Esophagus muscularis mucosa (tissue), 4 donors: ENCODE data around the gene MNDA. TPM values are rescaled to one million over a fixed set of nuclear protein-coding genes. Genes with fewer than 3 reads are reported as not detected.

ENCODE experiments used
- DNase-seq: peaks from one replicate; pipeline ENCODE4 v3.0.0-alpha.2; 2017; ENCODE audit errors: extremely low spot score
- H3K27ac ChIP-seq, 4 donors: fragments of 200-600 bp; sonication (generic); replicated peaks in 1 of 4; 1 replicate in 3 of 4; 2 replicates in 1 of 4; pipeline ENCODE4 v1.5.1; 2016 to 2019; ENCODE audit warnings: mild to moderate bottlenecking in 1 of 4
- H3K27me3 ChIP-seq, 4 donors: fragments of 200-600 bp; sonication (generic); one replicate each; pipeline versions ENCODE4 v1.5.1 to v1.6.0; 2016 to 2019
- H3K36me3 ChIP-seq, 4 donors: fragments of 200-600 bp; sonication (generic); one replicate each; pipeline ENCODE4 v1.5.1; 2016 to 2019
- H3K4me1 ChIP-seq, 4 donors: fragments of 200-600 bp; sonication (generic); one replicate each; pipeline ENCODE4 v1.5.1; 2016 to 2019
- H3K4me3 ChIP-seq, 4 donors: fragments of 200-600 bp; sonication (generic); 1 replicate in 2 of 4; 2 replicates in 2 of 4; pipeline ENCODE4 v1.5.1; 2016 to 2019; ENCODE audit warnings: mild to moderate bottlenecking in 4 of 4, moderate library complexity in 1 of 4
- H3K9me3 ChIP-seq, 4 donors: fragments of 200-600 bp; sonication (generic); 1 replicate in 3 of 4; 2 replicates in 1 of 4; pipeline ENCODE4 v1.5.1; 2016 to 2019
- CTCF ChIP-seq, 3 experiments: fragments of 200-600 bp in 2 of 3; fragments of 450-650 bp in 1 of 3; sonication (generic) in 2 of 3; IDR thresholded peaks; one replicate each; pipeline ENCODE4 v1.5.1; 2017 to 2019; ENCODE audit warnings: antibody characterized with exemption in 3 of 3, mild to moderate bottlenecking in 2 of 3, moderate library complexity in 1 of 3
- EP300 ChIP-seq: sonication (generic); formaldehyde crosslinking; IDR thresholded peaks from one replicate; pipeline ENCODE4 v1.6.1; 2017; ENCODE audit warnings: antibody characterized with exemption
- POLR2A ChIP-seq: fragments of 450-650 bp; IDR thresholded peaks from one replicate; pipeline ENCODE4 v1.6.1; 2017; ENCODE audit warnings: antibody characterized with exemption, moderate library complexity, mild to moderate bottlenecking, low read depth
- POLR2AphosphoS5 ChIP-seq, 2 donors: sonication (generic); formaldehyde crosslinking; IDR thresholded peaks; one replicate each; pipeline ENCODE4 v1.6.1; 2017; ENCODE audit warnings: antibody characterized with exemption in 2 of 2
- WGBS: methylation state at CpG from one replicate; pipeline ENCODE4 v1.1.5; 2018; 5-methylcytosine and 5-hydroxymethylcytosine counted together
- intact Hi-C: fragments of 100-400 bp; cut with DNase I; formaldehyde crosslinking; loops from one replicate; pipeline ENCODE4 v1.15.1; 2023
- total RNA-seq, 4 donors: library from RNA; depleted of rRNA; stranded (reverse); fragments of >200 nt; gene quantifications; one replicate each; pipeline versions ENCODE4 v1.1.0 to v1.2.1, GENCODE V29; 2016

MNDA gene
- total RNA-seq, 4 donors from 2014 or later, result 2.1 to 19.7 (median 3.2) TPM

- H3K36me3 ChIP-seq, result no peaks in the 10 kb centered on the region
- no peaks in the 10 kb centered on the region for H3K4me1 ChIP-seq
- WGBS, result 85% methylated on average over 5 of the region's 5 CpGs
- intact Hi-C loops, result no loop called here
- no peaks in the 10 kb centered on the region for H3K9me3 ChIP-seq
- H3K27me3 ChIP-seq, result peaks cover 0 to 8% (median 0%) of the 10 kb centered on the region in 4 donors
- no peak overlapping the region for H3K27ac ChIP-seq
- H3K4me3 ChIP-seq, result no peak overlapping the region
- no peak for DNase-seq
- TF ChIP-seq POLR2AphosphoS5 (IDR thresholded peaks at IDR 0.05) (no peak), POLR2A (no peak), CTCF (IDR thresholded peaks at IDR 0.05) (no peak), EP300 (no peak)
These were observed 21.3 kb upstream of the MNDA start for GRCh38 chr1:158809862-158810261.

- WGBS, result 75% methylated on average over 4 of the region's 4 CpGs
- Histone ChIP-seq H3K4me3 (no peak overlapping the region), H3K9me3 (no peaks in the 10 kb centered on the region), H3K36me3 (no peaks in the 10 kb centered on the region), H3K27ac (no peak overlapping the region), H3K4me1 (no peaks in the 10 kb centered on the region), H3K27me3 (peaks cover 0 to 8% (median 0%) of the 10 kb centered on the region in 4 donors)
- TF ChIP-seq CTCF (IDR thresholded peaks at IDR 0.05) (no peak), POLR2AphosphoS5 (IDR thresholded peaks at IDR 0.05) (no peak), POLR2A (no peak), EP300 (no peak)
- DNase-seq, result no peak
- intact Hi-C loops, result no loop called here
These were observed 20.8 kb upstream of the MNDA start for GRCh38 chr1:158810311-158810710.

DNA sequence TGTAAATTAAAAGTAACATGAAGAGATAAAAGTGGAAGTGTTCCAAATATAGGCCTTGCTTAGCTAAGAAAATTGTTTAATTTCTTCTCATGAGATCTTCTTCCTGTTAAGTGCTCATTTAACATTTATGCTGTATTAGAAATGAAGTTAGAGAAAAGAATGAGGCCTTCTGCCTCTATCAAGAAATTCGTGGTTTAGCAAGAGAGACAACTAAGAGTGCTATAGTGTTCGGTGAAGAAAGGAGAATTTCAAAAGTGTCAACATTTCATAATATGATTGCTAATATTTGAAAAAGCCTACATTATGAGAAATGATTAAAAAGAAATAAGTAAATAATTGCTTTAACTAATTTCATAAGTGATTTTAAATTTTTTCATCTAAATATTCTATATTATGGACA, 18.8 kb upstream of the MNDA start:
- Histone ChIP-seq H3K4me1 (no peaks in the 10 kb centered on the region), H3K9me3 (no peaks in the 10 kb centered on the region), H3K36me3 (no peaks in the 10 kb centered on the region), H3K27me3 (peaks cover 0 to 8% (median 0%) of the 10 kb centered on the region in 4 donors), H3K4me3 (no peak overlapping the region), H3K27ac (no peak overlapping the region)
- TF ChIP-seq POLR2A, result no peak
- no peak for TF ChIP-seq CTCF (IDR thresholded peaks at IDR 0.05)
- TF ChIP-seq POLR2AphosphoS5 (IDR thresholded peaks at IDR 0.05), result no peak
- TF ChIP-seq EP300, result no peak
- 55% methylated on average over 2 of the region's 2 CpGs for WGBS
- no peak for DNase-seq
- intact Hi-C loops, result no loop called here

GRCh38 chr1:158813164-158813563, 18.0 kb upstream of the MNDA start:
- Histone ChIP-seq H3K9me3 (no peaks in the 10 kb centered on the region), H3K36me3 (no peaks in the 10 kb centered on the region), H3K27me3 (peaks cover 0 to 8% (median 0%) of the 10 kb centered on the region in 4 donors), H3K4me1 (no peaks in the 10 kb centered on the region), H3K4me3 (no peak overlapping the region), H3K27ac (no peak overlapping the region)
- intact Hi-C loops, result no loop called here
- 44% methylated on average over 3 of the region's 3 CpGs for WGBS
- no peak for DNase-seq
- TF ChIP-seq POLR2A, result no peak
- TF ChIP-seq EP300, result no peak
- no peak for TF ChIP-seq POLR2AphosphoS5 (IDR thresholded peaks at IDR 0.05)
- TF ChIP-seq CTCF (IDR thresholded peaks at IDR 0.05), result no peak

GRCh38 chr1:158814970-158815369, 16.2 kb upstream of the MNDA start:
- intact Hi-C loops, result no loop called here
- H3K9me3 ChIP-seq, result no peaks in the 10 kb centered on the region
- 7% methylated on average over 1 of the region's 1 CpG for WGBS

More at GRCh38 chr1:158814970-158815369, 16.2 kb upstream of the MNDA start:
- DNase-seq, result no peak
- TF ChIP-seq CTCF (IDR thresholded peaks at IDR 0.05) (no peak), EP300 (no peak), POLR2AphosphoS5 (IDR thresholded peaks at IDR 0.05) (no peak), POLR2A (no peak)
- Histone ChIP-seq H3K36me3 (no peaks in the 10 kb centered on the region), H3K27ac (no peak overlapping the region), H3K27me3 (no peaks in the 10 kb centered on the region), H3K4me3 (no peak overlapping the region), H3K4me1 (no peaks in the 10 kb centered on the region)
